CD4-positive, alpha-beta T cell treated with Interferon alpha-2 for 1 hour (primary cell): ENCODE data around the gene TGM2.

Experiments used
- DNase-seq, 2 donors: peaks; one replicate each; pipeline ENCODE4 v3.0.0-alpha.2; 2020 to 2022

Gene TGM2

GRCh38 chr20:38158701-38159351 lies 6.2 kb downstream of the TGM2 start:
- DNase-seq = no peak

DNA sequence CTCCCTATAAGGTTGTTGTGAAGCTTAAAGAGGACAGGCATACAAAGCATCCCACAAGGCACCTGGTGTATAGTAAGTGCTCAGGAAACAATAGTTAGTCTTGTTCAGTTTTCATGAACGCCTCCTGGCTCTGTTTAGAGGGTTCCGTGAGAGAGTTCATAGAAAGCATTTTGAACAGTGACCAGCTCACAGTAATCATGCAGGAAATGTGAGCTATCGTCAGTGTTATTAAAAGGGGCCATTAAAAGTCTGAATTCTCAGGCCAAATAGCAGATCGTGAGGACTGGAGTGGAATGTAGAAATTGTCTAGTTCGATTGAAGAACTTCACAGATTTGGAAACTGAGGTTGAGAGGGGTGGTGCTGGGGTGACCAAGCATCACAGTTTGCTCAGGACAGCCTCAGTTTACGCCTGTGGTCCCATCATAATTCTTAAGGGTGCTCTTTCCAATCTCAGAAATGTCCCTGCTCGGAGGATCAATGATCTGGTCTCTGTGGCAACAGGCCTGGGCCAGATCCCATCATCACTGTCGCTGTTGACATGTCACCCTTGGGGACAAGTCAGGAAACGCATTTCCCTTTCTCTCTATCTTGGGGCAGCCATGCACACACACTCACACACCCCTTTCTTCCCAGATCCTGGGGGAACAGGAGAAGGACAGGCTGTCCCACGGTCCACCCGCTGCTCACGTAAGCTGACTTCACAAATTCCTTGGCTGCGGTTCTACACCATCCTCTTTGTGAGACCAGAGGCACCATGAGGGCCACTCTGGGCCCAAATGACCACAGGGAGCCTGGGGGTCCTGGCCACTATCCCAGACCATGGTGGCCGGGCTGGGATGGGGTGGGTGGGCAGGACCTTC lies 7.2 kb downstream of the TGM2 start:
- no peak for DNase-seq

GRCh38 chr20:38156888-38157634 lies 8.0 kb downstream of the TGM2 start:
- no peak for DNase-seq

DNA sequence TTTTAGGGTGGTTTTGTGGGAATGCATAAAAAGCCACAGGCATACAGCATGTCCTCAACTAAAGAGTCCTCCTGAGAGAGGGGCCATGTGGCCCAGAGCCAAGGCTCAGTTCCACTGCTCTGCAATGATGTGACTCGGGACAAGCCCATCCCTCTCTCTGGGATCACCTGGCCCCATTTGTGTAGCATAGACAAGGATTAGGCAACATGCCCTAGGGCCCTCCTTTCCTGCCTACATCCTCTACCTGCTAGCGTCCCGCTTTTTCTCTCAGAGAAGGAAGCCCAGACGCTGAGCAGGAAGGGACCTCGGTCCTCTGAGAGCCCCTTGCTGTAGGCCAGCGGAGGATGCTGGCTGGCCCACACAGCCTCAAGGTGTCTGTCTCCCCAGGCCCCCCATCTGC lies 8.8 kb downstream of the TGM2 start:
- no peak for DNase-seq

DNA sequence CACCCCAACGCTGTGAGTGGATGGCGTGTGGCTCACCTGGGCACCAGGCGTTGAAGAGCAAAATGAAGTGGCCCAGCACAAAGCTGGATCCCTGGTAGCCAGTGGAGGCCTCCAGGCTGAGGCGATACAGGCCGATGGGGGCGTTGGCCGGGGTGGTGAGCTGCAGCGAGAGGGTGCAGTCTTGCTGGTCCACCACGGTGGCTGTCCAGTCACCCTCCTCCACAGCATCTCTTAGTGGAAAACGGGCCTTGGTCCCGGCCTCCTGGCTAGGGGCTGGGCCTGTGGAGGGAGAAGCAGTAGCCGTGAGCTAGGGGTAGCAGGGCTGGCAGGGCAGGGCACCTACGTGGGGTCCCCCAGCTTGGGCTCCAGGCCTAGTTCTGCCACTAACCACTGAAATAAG lies 9.3 kb downstream of the TGM2 start:
- DNase-seq = no peak

- DNase-seq = no peak
These were observed 11.7 kb downstream of the TGM2 start for GRCh38 chr20:38153401-38153800.

DNA sequence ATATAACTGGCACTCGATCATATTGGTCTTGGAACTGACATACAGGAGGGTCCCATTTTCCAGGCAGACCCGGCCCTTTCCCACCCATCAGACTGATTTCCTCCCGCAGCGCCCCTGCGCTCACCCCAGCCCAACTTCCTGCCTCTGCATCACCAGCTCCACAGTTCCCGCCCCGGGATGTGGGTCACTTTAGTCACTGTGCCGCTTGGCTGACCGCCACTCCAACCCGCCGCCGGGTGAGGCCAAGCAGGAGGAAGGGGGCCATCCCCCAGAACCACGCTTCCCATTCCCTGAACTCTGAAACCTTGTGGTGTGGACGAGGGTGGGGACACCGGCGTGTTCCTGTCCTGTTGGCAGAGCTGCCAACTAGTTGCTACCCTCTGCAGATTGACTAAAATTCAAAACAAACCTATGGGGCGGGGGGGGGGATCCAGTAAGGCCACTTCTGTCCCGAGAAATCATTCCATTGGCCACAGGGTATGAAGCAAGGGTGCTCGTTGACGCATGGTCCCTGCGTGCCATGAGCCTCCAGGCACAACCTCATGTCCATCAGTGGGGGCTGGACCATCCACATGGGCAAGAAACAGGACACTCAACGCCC lies 12.3 kb downstream of the TGM2 start:
- DNase-seq = peak; percentile 15 to 57

DNA sequence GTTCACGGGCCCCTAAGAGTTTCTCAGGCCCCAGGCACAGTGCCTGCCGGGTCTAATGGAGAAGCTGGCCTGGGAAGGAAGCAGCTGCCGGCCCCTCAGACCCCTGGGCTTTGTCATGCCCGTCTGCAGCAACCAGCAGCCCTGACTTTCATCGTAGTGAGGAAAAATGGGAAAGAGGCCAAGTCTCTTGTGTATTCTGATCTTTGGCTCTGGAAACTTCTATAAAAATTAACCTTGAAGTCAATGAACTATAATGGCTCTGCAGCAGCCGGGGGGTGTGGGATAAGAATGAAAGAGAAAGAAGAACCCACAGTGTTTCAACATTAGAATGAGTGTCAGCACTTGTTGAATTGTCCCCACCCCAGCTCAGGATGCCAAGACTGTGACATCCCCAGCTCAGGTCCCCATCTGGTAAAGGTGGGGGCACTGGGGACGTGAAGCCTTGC lies 12.9 kb downstream of the TGM2 start:
- no peak for DNase-seq

GRCh38 chr20:38151455-38151854 lies 13.6 kb downstream of the TGM2 start:
- no peak for DNase-seq

DNA sequence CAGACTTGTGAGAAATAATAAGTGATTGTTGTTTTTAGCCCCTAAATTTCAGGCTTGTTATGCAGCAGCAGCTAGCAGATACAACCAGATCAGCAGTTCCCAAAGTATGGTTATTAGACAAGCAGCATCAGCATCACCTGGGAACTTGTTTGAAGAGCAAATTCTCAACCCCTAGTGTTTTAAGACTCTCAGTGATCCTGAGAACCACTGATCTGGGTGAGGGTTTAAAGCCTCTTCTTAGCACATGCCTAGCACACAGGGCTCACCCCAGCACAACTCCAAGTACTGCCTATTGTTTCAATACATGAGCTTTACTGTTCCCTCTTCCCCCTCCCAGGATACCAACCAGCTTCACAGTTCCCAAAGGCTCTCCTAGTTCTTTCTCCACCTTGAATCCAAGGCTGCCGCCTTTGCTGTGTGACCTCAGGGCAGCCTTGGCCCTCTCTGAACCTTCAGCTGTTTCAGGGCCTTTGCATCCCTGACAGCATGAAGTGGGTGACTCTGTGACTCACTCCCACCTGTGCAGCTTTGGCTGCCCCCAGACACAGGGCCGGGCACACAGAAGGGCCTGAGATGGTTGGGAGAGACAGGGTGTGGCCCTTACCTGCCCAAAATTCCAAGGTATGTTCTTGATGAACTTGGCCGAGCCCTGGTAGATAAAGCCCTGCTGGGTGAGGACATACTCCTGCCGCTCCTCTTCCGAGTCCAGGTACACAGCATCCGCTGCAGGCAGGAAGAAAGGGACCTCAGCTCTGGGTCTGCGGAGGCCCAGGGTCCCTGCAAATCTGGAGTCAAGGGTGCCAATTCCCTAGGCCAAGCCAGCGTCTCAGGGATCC lies 14.5 kb downstream of the TGM2 start:
- no peak for DNase-seq

DNA sequence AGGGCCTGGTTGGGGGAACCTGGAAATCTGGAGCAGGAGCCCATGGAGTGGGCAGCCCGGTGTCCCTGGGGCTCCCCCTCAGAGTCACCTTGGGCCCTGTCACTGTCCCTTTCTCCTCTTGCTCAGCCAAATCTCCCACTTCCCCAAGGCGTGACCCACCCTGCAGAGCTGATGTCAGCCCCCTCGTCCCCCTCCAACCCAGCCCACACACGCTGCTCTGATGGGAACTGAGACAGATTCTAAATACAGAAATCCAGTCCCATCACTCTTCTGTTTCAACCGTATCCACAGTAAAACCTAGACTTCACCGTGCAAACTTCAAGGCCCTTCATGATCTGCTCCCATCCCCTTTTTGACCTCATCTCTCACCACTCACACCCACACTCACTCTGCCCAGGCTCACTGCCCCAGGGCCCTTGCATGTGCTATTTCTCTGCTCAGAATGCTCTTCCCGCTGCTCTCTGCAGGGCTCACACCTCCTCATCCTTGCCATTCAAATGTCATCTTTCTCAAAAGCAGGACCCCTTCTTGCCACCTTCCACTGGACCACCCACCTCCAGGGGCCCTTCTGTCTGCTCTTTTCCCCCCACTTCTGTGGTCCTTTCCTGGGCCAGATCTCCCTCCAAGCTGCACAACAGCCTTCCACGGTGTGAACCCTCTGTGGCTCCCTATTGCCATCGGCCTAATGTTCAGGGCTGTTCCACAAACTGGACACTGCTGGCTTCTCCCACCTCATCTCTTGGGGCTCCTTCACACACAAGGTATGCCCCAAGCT lies 16.6 kb downstream of the TGM2 start:
- DNase-seq = no peak

DNA sequence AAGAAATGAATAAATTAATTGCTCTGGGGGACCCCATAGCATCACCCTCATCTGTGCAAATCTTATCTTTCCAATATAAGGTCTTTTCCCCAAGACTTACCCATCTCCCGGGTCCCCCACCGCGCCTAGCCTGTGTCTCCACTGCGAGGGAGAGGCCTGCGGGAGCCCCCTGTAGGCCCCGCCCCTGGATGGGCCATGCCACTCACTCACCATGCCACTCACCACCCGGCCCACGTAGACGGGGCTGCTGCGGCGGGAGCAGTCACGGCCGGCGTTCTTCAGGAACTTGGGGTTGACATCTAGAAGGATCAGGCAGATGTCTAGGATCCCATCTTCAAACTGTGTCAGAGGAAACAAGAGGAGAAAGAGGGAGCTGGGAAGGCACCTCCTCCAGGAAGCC lies 17.3 kb downstream of the TGM2 start:
- DNase-seq = no peak

- no peak for DNase-seq
These were observed 17.9 kb downstream of the TGM2 start for GRCh38 chr20:38147163-38147562.

DNA sequence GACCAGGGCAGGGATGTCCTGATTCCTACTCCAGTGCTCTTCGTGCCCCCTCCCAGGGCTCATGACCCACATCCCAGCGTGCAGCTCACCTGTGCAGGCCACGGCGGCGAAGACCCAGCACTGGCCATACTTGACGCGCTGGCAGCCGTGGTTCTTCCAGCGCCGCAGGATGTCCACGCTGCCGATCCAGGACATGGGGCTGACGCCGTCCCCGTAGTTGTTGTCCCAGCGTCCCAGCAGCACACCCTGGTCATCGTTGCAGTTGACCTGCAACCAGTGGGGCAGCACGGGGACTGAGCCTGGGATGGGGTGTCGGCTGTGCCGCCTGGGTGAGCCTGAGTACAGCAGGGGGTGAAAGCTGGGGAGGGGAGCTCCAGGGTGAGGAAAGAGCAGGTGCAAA lies 18.4 kb downstream of the TGM2 start:
- DNase-seq = no peak

DNA sequence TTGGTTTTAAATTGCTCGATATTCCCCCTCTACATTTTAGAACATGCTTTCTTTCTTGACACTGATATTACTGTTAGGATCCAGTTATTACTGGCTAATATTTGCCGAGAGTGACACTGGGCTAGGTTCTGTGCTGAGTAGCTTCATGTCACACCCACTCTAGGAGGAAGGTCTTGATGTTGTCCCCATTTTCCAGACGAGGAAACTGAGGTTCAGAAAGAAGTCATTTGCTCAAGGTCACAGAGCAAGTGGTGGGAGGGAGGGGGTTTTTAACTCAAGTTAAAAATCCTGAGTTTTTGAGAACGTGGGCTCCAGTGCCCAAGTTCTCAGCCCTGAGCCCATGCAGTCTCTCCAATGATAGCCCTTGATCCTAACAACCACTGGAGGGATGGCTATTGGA lies 18.9 kb downstream of the TGM2 start:
- DNase-seq = no peak

- DNase-seq = no peak
These were observed 19.4 kb downstream of the TGM2 start for GRCh38 chr20:38145729-38146075.

DNA sequence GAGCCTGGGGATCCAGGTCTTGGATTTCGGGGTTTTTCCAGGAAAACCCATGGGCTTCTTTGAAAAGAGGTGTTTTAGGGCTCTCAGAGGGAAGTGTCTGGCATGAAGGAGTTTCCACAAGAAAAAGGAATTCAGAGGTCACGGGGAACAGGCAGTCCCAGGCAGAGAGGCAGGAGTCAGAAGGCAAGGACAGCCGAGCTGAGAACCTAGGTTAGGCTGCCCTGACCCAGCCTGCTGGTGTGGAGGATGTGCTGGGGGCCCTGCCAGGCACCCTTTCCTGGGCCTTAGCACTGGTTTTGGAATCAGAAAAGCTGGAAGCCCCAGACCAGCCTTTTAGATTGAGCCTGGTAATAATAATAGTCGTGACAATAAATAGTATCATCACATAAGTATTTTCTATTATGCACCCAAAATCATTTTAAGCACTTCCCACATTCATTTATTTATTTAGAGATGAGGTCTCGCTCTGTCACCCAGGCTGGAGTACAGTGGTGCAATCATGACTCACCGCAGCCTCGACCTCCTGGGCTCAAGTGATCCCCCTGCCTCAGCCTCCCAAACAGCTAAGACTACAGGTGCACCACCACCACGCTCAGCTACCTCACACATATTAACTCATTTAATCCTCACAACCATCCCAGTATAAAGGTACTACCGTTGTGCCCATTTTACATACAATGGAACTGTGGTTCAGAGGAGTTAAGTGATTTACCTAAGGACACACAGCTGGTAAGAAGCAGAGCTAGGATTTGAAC lies 19.9 kb downstream of the TGM2 start:
- DNase-seq = no peak

DNA sequence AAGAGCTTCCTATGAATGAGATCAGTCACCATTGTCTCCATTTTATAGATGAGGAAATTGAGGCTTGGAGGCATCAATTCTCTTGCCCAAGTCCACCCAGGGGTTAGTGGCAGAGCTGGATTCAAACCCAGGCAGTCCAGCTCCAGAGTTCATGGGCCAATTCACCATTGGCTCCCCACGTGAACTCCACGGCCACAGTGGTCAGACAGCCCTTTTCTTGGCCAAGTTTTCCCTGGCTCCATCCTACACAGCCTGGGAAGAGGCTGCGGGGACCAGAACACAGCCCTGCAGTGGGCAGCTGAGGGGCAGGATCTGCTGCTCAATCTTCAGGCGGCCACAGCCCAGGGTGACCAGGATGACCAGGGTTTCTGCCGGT lies 20.5 kb downstream of the TGM2 start:
- DNase-seq = no peak

GRCh38 chr20:38143646-38144554 lies 21.2 kb downstream of the TGM2 start:
- peak in 1 of 2 donors; percentile 60 for DNase-seq

DNA sequence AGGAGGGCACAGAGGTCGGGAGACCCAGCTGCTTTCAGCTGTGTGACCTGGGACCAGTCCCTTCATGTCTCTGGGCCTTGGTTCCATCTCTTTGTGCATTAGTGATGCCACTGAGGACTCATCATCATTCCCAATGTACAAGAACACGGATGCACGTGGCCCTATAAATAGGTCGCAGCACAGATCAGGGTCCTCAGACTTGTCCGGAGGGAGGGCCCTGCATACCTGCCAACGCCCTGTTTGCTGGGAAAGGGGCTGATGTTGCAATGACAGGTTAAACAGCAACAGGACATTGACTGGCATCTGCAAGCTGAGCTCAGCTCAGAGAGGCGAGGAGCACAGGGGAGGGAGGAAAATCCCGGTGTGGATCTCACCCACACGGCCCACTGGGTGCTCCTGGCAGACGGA lies 21.8 kb downstream of the TGM2 start:
- DNase-seq = no peak
